K562 (cell line): ENCODE results near the gene UGT3A1. TPM values are rescaled to one million over a fixed set of nuclear protein-coding genes. Genes with fewer than 3 reads are reported as not detected.

Experiments used
- ATAC-seq: fragments of 200-7000 bp; cut with Tn5 transposase; 3 replicates; pipeline ENCODE4 v1.9.1; 2020; ENCODE audit warnings: moderate library complexity
- BruUV-seq: library from RNA; stranded (reverse); fragments of 400-500 nt; replicated peaks from 2 replicates; lab custom pipeline; 2021; lab: Mats Ljungman, UMichigan
- CTCF ChIA-PET: fragments of 300-600 bp; formaldehyde crosslinking; extraction: SDS; loops from one replicate; lab custom pipeline; 2021; ENCODE audit warnings: low intra/inter-chr PET ratio; lab: Yijun Ruan, JAX
- POLR2A ChIA-PET: fragments of 300-600, 350-650 bp; sonication (Branson Sonifier 250); formaldehyde crosslinking; extraction: SDS; loops from one replicate; lab custom pipeline; 2021; ENCODE audit warnings: antibody characterized with exemption, inconsistent platforms; lab: Yijun Ruan, JAX
- DNase-seq, 4 experiments: peaks; one replicate each; pipeline versions ENCODE4 v3.0.0 to v3.0.0-alpha.2; 2011 to 2018; ENCODE audit warnings: low spot score in 3 of 4, mixed read lengths in 3 of 4; ENCODE audit errors: extremely low read depth in 1 of 4
- FAIRE-seq: peaks from 2 replicates; lab custom pipeline; 2011; peaks lifted over from hg19 to GRCh38; lab: Jason Lieb, UNC
- H2AFZ ChIP-seq: 2 replicates; pipeline ENCODE4 v1.6.0; 2011; ENCODE audit warnings: low read depth, low read length, control low read depth, inconsistent platforms
- H3K27ac ChIP-seq: fragments of 200-600 bp; 3 replicates; pipeline ENCODE4 v1.8.0; 2011; ENCODE audit warnings: low read depth, mild to moderate bottlenecking, control low read depth, inconsistent platforms, low read length, moderate library complexity, mixed read lengths; ENCODE audit errors: extremely low read depth
- H3K27me3 ChIP-seq, 2 experiments: fragments of 300-600 bp in 1 of 2; 2 replicates in 1 of 2; 3 replicates in 1 of 2; pipeline versions ENCODE4 v1.6.0 to v1.8.0; 2011; ENCODE audit warnings: inconsistent platforms in 2 of 2, low read length in 2 of 2, mild to moderate bottlenecking in 1 of 2, mixed read lengths in 1 of 2, moderate library complexity in 1 of 2; ENCODE audit not compliant: control insufficient read depth in 2 of 2, insufficient read depth in 2 of 2
- H3K36me3 ChIP-seq: fragments of 300-600 bp; 3 replicates; pipeline ENCODE4 v1.8.0; 2011; ENCODE audit warnings: mild to moderate bottlenecking, low read length, inconsistent platforms; ENCODE audit not compliant: control insufficient read depth, insufficient read depth
- H3K4me1 ChIP-seq, 2 experiments: fragments of 200-600 bp in 1 of 2; replicated peaks in 1 of 2; 2 replicates in 1 of 2; 3 replicates in 1 of 2; pipeline versions ENCODE4 v1.5.1 to v1.8.0; 2011; ENCODE audit warnings: inconsistent platforms in 2 of 2, low read length in 2 of 2, mild to moderate bottlenecking in 1 of 2, mixed read lengths in 1 of 2, moderate library complexity in 1 of 2; ENCODE audit not compliant: control insufficient read depth in 2 of 2, insufficient read depth in 2 of 2
- H3K4me2 ChIP-seq: 2 replicates; pipeline ENCODE4 v1.6.1; 2011; ENCODE audit warnings: low read length, control low read depth, inconsistent platforms, mixed read lengths; ENCODE audit not compliant: insufficient read depth
- H3K4me3 ChIP-seq: fragments of 200-600 bp; sonication (generic), shearing (Covaris generic); 2 replicates; pipeline ENCODE4 v1.5.1; 2016; ENCODE audit warnings: control low read depth, inconsistent platforms
- H3K79me2 ChIP-seq: fragments of 200-600 bp; 3 replicates; pipeline ENCODE4 v1.8.0; 2011; ENCODE audit warnings: low read length, inconsistent platforms; ENCODE audit not compliant: control insufficient read depth, insufficient read depth
- H3K9ac ChIP-seq, 2 experiments: 2 replicates each; pipeline versions ENCODE4 v1.6.0 to v1.6.1; 2011; ENCODE audit warnings: low read depth in 2 of 2, low read length in 2 of 2, control low read depth in 1 of 2, inconsistent platforms in 1 of 2, mild to moderate bottlenecking in 1 of 2, mixed read lengths in 1 of 2; ENCODE audit not compliant: insufficient read depth in 1 of 2
- H3K9me1 ChIP-seq: one replicate; pipeline ENCODE4 v1.6.0; 2011; ENCODE audit warnings: inconsistent platforms, mild to moderate bottlenecking, low read length, moderate library complexity; ENCODE audit not compliant: control insufficient read depth, insufficient read depth
- H3K9me3 ChIP-seq: replicated peaks from 2 replicates; pipeline ENCODE4 v1.5.1; 2011; ENCODE audit warnings: low read depth, low read length, inconsistent platforms; ENCODE audit not compliant: control insufficient read depth, insufficient read depth
- H4K20me1 ChIP-seq: replicated peaks from 2 replicates; pipeline ENCODE4 v1.6.1; 2011; ENCODE audit warnings: low read length, inconsistent platforms, mixed read lengths; ENCODE audit not compliant: control insufficient read depth, insufficient read depth
- DEAF1 ChIP-seq: fragments of 450-650 bp; formaldehyde crosslinking; IDR thresholded peaks from 2 replicates; pipeline ENCODE4 v1.4.0; 2020; ENCODE audit warnings: mild to moderate bottlenecking, moderate library complexity
- EP300 ChIP-seq: IDR thresholded peaks from 2 replicates; pipeline ENCODE4 v1.6.1; 2012; ENCODE audit warnings: low read length, improper control_type of control experiment
- MBD2 ChIP-seq: sonication (generic); IDR thresholded peaks from 2 replicates; pipeline ENCODE4 v1.6.1; 2016; ENCODE audit warnings: low read depth, borderline replicate concordance
- MECOM ChIP-seq: fragments of 250-450 bp; sonication (Bioruptor Pico); IDR thresholded peaks from 2 replicates; pipeline ENCODE4 v1.8.0; 2022; ENCODE audit warnings: inconsistent platforms
- MTF1 ChIP-seq: fragments of 250-450 bp; sonication (Bioruptor Pico); IDR thresholded peaks from 2 replicates; pipeline ENCODE4 v1.9.0; 2021; ENCODE audit warnings: moderate library complexity, mild to moderate bottlenecking, inconsistent platforms, borderline replicate concordance
- NBN ChIP-seq: fragments of 450-650 bp; IDR thresholded peaks from 2 replicates; pipeline ENCODE4 v1.6.1; 2016; ENCODE audit warnings: low read depth, mild to moderate bottlenecking
- SMARCA5 ChIP-seq: fragments of 450-650 bp; IDR thresholded peaks from 2 replicates; pipeline ENCODE4 v1.6.1; 2016
- UBTF ChIP-seq, 2 experiments: IDR thresholded peaks; 2 replicates each; pipeline ENCODE4 v1.6.1; 2012; ENCODE audit warnings: improper control_type of control experiment in 2 of 2, low read depth in 2 of 2, low read length in 2 of 2, borderline replicate concordance in 1 of 2
- ZBTB49 ChIP-seq: sonication (generic); formaldehyde crosslinking; IDR thresholded peaks from 2 replicates; pipeline ENCODE4 v1.8.0; 2022; ENCODE audit warnings: missing genetic modification reagents, mild to moderate bottlenecking, borderline replicate concordance
- ZNF76 ChIP-seq: fragments of 250-450 bp; sonication (Bioruptor Pico); IDR thresholded peaks from 2 replicates; pipeline ENCODE4 v1.4.0; 2020; ENCODE audit warnings: mild to moderate bottlenecking, moderate library complexity, borderline replicate concordance
- ZNF780A ChIP-seq: fragments of 250-450 bp; sonication (Bioruptor Pico); IDR thresholded peaks from 2 replicates; pipeline ENCODE4 v1.5.0; 2021; ENCODE audit warnings: mild to moderate bottlenecking
- WGBS: fragments of 100-300 bp; shearing (Covaris generic); methylation state at CpG from one replicate; pipeline ENCODE4 v1.1.6; 2016; ENCODE audit warnings: low coverage, mixed read lengths; ENCODE audit not compliant: insufficient coverage; ENCODE audit errors: missing lambda C conversion rate; 5-methylcytosine and 5-hydroxymethylcytosine counted together
- in situ Hi-C: fragments of 300-500 bp; cut with MboI; formaldehyde crosslinking; loops from 4 replicates; pipeline ENCODE4 v1.15.0; 2018; ENCODE audit warnings: inconsistent platforms, mixed read lengths
- intact Hi-C: fragments of 100-400 bp; cut with micrococcal nuclease; formaldehyde crosslinking; loops from 2 replicates; pipeline ENCODE4 v1.14.2; 2022
- polyA plus RNA-seq, 8 experiments: library from polyadenylated mRNA; depleted of rRNA in 4 of 8; stranded (reverse) in 5 of 8; unstranded in 3 of 8; fragments of >200 nt; fragmentation: Nextera tagmentation in 2 of 8; fragmentation: Illumina TruSeq in 1 of 8; extraction: Ambion mirVana in 2 of 8; extraction: Trizol in 1 of 8; gene quantifications; 2 replicates each; pipeline versions ENCODE4 v1.2.1 to v1.2.3, GENCODE V29; 2011 to 2014; ENCODE audit warnings: inconsistent platforms in 1 of 8, missing spikeins in 1 of 8
- total RNA-seq, 7 experiments: library from RNA; depleted of rRNA in 6 of 7; stranded (reverse); fragments of >200 nt in 6 of 7; fragmentation: Illumina TruSeq in 2 of 7; extraction: Trizol in 2 of 7; gene quantifications; 2 replicates each; pipeline versions ENCODE4 v1.2.1 to v1.2.3, GENCODE V29; 2011 to 2021; ENCODE audit warnings: low replicate concordance in 1 of 7
- TF ChIP-seq, protein P1 (sequence below): fragments of 450-650 bp; IDR thresholded peaks from 2 replicates; pipeline ENCODE4 v1.6.1; 2017; ENCODE audit warnings: antibody characterized with exemption

The UGT3A1 gene
- total and polyA plus RNA-seq, 9 of the 15 experiments (the other 6 are each of a cell fraction or from before 2014, with no cell fraction given), result not detected

DNA sequence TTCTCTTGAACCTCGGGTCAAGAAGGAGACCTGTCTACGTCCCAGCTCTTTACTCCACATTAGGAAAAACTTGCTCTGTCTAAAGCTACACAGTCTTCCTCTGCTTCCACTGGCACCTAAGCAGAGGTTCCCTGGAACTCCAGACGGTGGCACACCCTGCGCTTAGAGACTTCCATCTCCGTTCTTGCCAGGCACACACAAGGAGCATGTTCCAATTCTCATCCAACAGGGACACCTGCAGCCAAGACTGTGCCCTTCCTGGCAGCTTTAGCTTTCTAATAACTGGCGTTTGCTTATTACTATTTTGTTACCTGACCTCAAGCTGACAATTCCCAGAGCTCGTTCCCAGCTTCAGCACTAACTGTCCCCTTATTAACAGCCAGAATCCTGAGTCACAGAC, 68.7 kb downstream of the UGT3A1 start (continued):
- TF ChIP-seq ZNF780A (no peak), MTF1 (CRISPR knock-in tag) (no peak), MECOM (no peak), MBD2 (no peak), ZNF76 (CRISPR knock-in tag) (no peak), NBN (no peak)
- TF ChIP-seq, protein P1, sequence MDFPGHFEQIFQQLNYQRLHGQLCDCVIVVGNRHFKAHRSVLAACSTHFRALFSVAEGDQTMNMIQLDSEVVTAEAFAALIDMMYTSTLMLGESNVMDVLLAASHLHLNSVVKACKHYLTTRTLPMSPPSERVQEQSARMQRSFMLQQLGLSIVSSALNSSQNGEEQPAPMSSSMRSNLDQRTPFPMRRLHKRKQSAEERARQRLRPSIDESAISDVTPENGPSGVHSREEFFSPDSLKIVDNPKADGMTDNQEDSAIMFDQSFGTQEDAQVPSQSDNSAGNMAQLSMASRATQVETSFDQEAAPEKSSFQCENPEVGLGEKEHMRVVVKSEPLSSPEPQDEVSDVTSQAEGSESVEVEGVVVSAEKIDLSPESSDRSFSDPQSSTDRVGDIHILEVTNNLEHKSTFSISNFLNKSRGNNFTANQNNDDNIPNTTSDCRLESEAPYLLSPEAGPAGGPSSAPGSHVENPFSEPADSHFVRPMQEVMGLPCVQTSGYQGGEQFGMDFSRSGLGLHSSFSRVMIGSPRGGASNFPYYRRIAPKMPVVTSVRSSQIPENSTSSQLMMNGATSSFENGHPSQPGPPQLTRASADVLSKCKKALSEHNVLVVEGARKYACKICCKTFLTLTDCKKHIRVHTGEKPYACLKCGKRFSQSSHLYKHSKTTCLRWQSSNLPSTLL, result no peak

- no TSS peak for BruUV-seq
- Histone ChIP-seq H3K27ac (no peak overlapping the region), H3K4me2 (no peak overlapping the region), H4K20me1 (no peaks in the 10 kb centered on the region), H2AFZ (no peak overlapping the region), H3K4me3 (no peak overlapping the region), H3K9me3 (no peaks in the 10 kb centered on the region), H3K9me1 (no peaks in the 10 kb centered on the region), H3K27me3 (peaks cover 0 to 3% of the 10 kb centered on the region in 2 experiments; a peak in 1 of 5 replicates), H3K9ac (no peak overlapping the region), H3K79me2 (no peaks in the 10 kb centered on the region), H3K4me1 (no peaks in the 10 kb centered on the region), H3K36me3 (no peaks in the 10 kb centered on the region)
- ChIA-PET CTCF (no interaction called here), POLR2A (no interaction called here)
- no peak for DNase-seq
- in situ Hi-C loops (loop anchor here (5.0 kb wide), 2 partner anchors 830 to 1445 kb away; no protein-coding TSS in a partner anchor), intact Hi-C loops (loop anchor here (5.0 kb wide), 1 partner anchor 695 kb away; no protein-coding TSS in a partner anchor)
- WGBS, result 0% methylated on average over 5 of the region's 5 CpGs
- no peak for ATAC-seq
- no peak for FAIRE-seq
- TF ChIP-seq UBTF (IDR thresholded peaks at IDR 0.05; ENCODE audit: borderline replicate concordance in 1 of 2, low read depth in 2 of 2, low read length in 2 of 2) (no peak), DEAF1 (CRISPR knock-in tag) (no peak), SMARCA5 (no peak), EP300 (no peak), ZBTB49 (no peak)
Observed at GRCh38 chr5:35921930-35922329, 69.3 kb downstream of the UGT3A1 start.
